HAP-1 (cell line): ENCODE data around the gene TIGD1.
"Not testable (repeated sequence)": the region's sequence is repeated elsewhere in the genome, so short reads cannot be mapped to it uniquely, and the experiment has no call there.

Experiments
- DNase-seq, 2 experiments: peaks; one replicate each; pipeline ENCODE4 v3.0.0-alpha.2; 2016 to 2020; ENCODE audit warnings: low spot score in 2 of 2
- H3K27me3 ChIP-seq: fragments of 250-450 bp; sonication (Bioruptor Pico); 2 replicates; pipeline ENCODE4 v1.5.1; 2020; ENCODE audit warnings: low read depth, mild to moderate bottlenecking, moderate library complexity
- H3K36me3 ChIP-seq: fragments of 250-450 bp; sonication (Bioruptor Pico); replicated peaks from 2 replicates; pipeline ENCODE4 v1.5.1; 2020; ENCODE audit warnings: mild to moderate bottlenecking
- H3K4me1 ChIP-seq: fragments of 250-450 bp; sonication (Bioruptor Pico); 2 replicates; pipeline ENCODE4 v1.5.1; 2020; ENCODE audit warnings: mild to moderate bottlenecking
- H3K4me3 ChIP-seq: fragments of 250-450 bp; sonication (Bioruptor Pico); 2 replicates; pipeline ENCODE4 v1.5.1; 2020; ENCODE audit warnings: mild to moderate bottlenecking, moderate library complexity
- H3K9me3 ChIP-seq: fragments of 250-450 bp; sonication (Bioruptor Pico); 2 replicates; pipeline ENCODE4 v1.5.1; 2020; ENCODE audit warnings: mild to moderate bottlenecking, moderate library complexity
- in situ Hi-C: fragments of 300-500 bp; cut with MboI; formaldehyde crosslinking; loops from 3 replicates; pipeline ENCODE4 v1.14.3; 2020; ENCODE audit warnings: low sequenced_read_pairs, inconsistent platforms, mixed read lengths

TIGD1 gene

GRCh38 chr2:232577841-232578240 lies 27.5 kb upstream of the TIGD1 start:
- peaks cover 25% of the 10 kb centered on the region for H3K36me3 ChIP-seq
- in situ Hi-C loops, result no loop called here
- DNase-seq, result no peak

DNA sequence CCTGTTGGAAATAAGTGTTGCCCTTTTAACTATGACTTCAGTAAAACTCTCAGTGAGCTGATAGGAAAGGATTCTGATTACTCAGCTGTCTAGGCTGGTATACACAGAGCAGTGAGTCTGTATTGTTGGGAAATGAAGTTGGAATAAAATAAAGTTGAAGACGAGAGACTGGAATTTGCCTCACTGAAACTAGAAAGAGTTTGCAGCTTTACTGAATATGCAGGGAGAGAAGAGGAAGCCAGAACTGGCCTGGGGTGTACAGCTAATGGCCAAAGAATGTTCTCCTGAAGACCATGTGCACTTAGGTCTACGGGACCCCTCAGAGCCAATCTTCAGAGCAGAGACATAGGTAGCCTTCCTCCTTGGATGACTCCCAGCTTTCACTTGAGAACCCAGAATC lies 26.6 kb upstream of the TIGD1 start:
- Histone ChIP-seq H3K9me3 (no peaks in the 10 kb centered on the region), H3K4me1 (no peaks in the 10 kb centered on the region; the same call in 1 of the 2 replicates), H3K27me3 (no peaks in the 10 kb centered on the region), H3K36me3 (peaks cover 28% of the 10 kb centered on the region), H3K4me3 (no peak overlapping the region)
- no peak for DNase-seq
- in situ Hi-C loops, result no loop called here

More at GRCh38 chr2:232577841-232578240, 27.5 kb upstream of the TIGD1 start:
- H3K4me1 ChIP-seq, result no peaks in the 10 kb centered on the region; the same call in 1 of the 2 replicates
- no peaks in the 10 kb centered on the region for H3K27me3 ChIP-seq
- H3K9me3 ChIP-seq, result no peaks in the 10 kb centered on the region
- no peak overlapping the region for H3K4me3 ChIP-seq

DNA sequence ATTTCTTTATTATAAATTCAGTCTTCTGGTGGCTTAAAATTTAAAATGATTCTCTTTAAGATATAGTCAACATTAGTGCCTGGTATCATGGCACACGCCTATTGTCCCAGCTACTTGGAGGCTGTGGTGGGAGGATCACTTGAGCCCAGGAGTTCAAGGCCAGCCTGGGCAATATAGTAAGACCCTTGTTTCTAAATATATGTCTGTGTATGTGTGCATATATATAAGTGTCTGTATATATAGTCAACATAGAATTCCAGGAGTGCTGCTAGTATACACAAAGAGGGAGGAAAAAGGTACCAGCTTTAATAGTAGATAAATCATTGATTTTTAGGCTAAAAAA lies 25.0 kb upstream of the TIGD1 start:
- DNase-seq, result no peak
- Histone ChIP-seq H3K4me3 (no peak overlapping the region), H3K27me3 (no peaks in the 10 kb centered on the region), H3K36me3 (peaks cover 23% of the 10 kb centered on the region), H3K4me1 (no peaks in the 10 kb centered on the region; the same call in 1 of the 2 replicates), H3K9me3 (no peaks in the 10 kb centered on the region)
- in situ Hi-C loops, result no loop called here

GRCh38 chr2:232574674-232575403 lies 24.5 kb upstream of the TIGD1 start:
- Histone ChIP-seq H3K9me3 (no peaks in the 10 kb centered on the region), H3K27me3 (no peaks in the 10 kb centered on the region), H3K4me1 (no peaks in the 10 kb centered on the region; the same call in 1 of the 2 replicates), H3K36me3 (peaks cover 28% of the 10 kb centered on the region), H3K4me3 (no peak overlapping the region)
- in situ Hi-C loops, result no loop called here
- DNase-seq, result no peak

GRCh38 chr2:232573771-232574435 lies 23.5 kb upstream of the TIGD1 start:
- in situ Hi-C loops, result no loop called here
- Histone ChIP-seq H3K9me3 (no peaks in the 10 kb centered on the region), H3K4me3 (no peak overlapping the region), H3K36me3 (peaks cover 35% of the 10 kb centered on the region), H3K27me3 (no peaks in the 10 kb centered on the region), H3K4me1 (no peaks in the 10 kb centered on the region; the same call in 1 of the 2 replicates)
- no peak for DNase-seq

- Histone ChIP-seq H3K36me3 (peaks cover 44% of the 10 kb centered on the region), H3K27me3 (no peaks in the 10 kb centered on the region), H3K9me3 (no peaks in the 10 kb centered on the region), H3K4me3 (no peak overlapping the region), H3K4me1 (no peaks in the 10 kb centered on the region; the same call in 1 of the 2 replicates)
- in situ Hi-C loops, result no loop called here
- no peak for DNase-seq
Measured at GRCh38 chr2:232573042-232573441, 22.7 kb upstream of the TIGD1 start.

DNA sequence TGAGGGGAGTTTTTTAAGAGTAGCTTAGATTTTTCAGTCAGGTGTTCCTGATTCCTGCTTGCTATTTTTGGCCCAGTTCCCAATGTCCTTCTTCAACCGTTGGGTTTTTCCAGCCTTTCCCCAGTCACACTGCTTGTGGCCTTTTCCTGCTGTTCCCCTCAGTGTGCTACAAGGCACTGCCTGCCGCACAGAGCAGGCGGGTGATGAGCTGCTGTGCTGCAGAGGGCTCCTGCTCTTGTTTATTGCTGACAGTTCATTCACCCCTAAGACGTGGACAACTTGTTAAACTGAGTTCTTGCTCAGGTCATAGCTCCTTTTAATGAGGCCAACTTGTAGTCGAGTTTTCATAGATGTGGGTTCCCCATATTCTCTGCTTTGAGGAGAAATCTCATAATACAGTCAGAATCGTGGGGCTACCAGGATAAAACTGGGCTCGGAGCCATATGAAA lies 20.7 kb upstream of the TIGD1 start:
- Histone ChIP-seq H3K27me3 (no peaks in the 10 kb centered on the region), H3K36me3 (peaks cover 60% of the 10 kb centered on the region), H3K9me3 (no peaks in the 10 kb centered on the region), H3K4me3 (no peak overlapping the region), H3K4me1 (no peaks in the 10 kb centered on the region; the same call in 1 of the 2 replicates)
- in situ Hi-C loops, result no loop called here
- no peak for DNase-seq

DNA sequence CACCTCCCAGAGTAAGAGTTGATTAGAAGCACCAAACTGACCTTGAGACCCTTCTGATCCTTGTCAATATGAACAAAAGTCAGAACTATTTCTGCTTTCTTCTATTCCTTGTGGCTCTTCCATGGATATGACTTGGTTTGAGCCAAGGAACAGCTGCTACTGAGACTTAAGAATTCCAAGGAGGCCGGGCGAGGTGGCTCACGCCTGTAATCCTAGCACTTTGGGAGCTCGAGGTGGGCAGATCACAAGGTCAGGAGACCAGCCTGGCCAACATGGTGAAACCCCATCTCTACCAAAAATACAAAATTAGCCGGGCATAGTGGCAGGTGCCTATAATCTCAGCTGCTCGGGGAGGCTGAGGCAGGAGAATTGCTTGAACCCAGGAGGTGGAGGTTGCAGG lies 20.1 kb upstream of the TIGD1 start:
- H3K4me3 ChIP-seq, H3K9me3 ChIP-seq, in situ Hi-C loops, H3K27me3 ChIP-seq, DNase-seq, H3K4me1 ChIP-seq: not testable (repeated sequence)
- peaks cover 64% of the 10 kb centered on the region for H3K36me3 ChIP-seq

DNA sequence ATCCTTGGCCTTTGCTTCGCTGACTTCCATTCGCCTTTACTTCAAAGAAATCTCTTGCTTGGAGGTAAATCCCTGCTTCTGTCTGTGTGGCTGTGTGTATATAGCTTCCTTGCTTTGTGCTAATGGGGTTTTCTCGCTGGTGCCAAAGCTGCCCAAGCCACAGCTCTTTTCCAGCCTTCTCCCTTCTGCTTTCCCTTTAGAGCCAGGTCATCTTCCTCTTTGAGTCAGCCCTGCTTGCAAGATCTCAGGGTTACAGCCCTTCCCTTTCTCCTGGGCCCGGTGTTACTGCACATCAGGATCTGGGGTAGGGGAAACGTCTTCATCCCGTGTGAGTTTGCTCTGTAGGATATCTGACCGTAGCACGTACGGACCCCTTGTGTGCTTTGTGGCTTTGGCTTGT lies 19.2 kb upstream of the TIGD1 start:
- Histone ChIP-seq H3K27me3 (no peaks in the 10 kb centered on the region), H3K4me1 (no peaks in the 10 kb centered on the region), H3K36me3 (peaks cover 71% of the 10 kb centered on the region), H3K4me3 (no peak overlapping the region), H3K9me3 (no peaks in the 10 kb centered on the region)
- no peak for DNase-seq
- in situ Hi-C loops, result no loop called here

GRCh38 chr2:232568161-232568560 lies 17.8 kb upstream of the TIGD1 start:
- no peak overlapping the region for H3K4me3 ChIP-seq
- peaks cover 77% of the 10 kb centered on the region for H3K36me3 ChIP-seq
- DNase-seq, result no peak
- in situ Hi-C loops, result no loop called here
- no peaks in the 10 kb centered on the region for H3K9me3 ChIP-seq
- no peaks in the 10 kb centered on the region for H3K27me3 ChIP-seq
- no peaks in the 10 kb centered on the region for H3K4me1 ChIP-seq

DNA sequence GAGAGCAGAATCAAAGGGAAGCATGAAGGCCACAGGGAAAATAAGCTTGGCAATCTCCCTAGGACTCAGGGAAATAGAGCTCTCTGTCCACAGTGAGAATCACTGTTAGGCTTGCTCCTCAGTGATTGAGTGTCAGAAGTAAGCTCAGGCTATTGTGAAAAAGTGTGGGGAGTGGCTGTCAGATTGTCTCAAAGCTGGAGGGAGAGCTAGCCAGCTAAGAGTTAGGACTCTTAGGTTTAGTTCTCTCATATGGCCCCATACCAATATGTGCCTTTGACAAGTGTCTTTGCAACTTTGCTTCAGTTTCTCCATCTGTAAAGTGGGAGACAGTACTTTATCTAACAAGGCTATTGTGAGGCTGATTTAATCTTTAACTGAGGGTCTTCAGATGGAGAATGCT lies 17.4 kb upstream of the TIGD1 start:
- Histone ChIP-seq H3K27me3 (no peaks in the 10 kb centered on the region), H3K4me1 (no peaks in the 10 kb centered on the region), H3K36me3 (peaks cover 73% of the 10 kb centered on the region), H3K4me3 (no peak overlapping the region), H3K9me3 (no peaks in the 10 kb centered on the region)
- in situ Hi-C loops, result no loop called here
- no peak for DNase-seq

- no peak for DNase-seq
- in situ Hi-C loops, result no loop called here
- Histone ChIP-seq H3K9me3 (no peaks in the 10 kb centered on the region), H3K4me3 (no peak overlapping the region), H3K27me3 (no peaks in the 10 kb centered on the region), H3K4me1 (no peaks in the 10 kb centered on the region), H3K36me3 (peaks cover 65% of the 10 kb centered on the region)
Measured at GRCh38 chr2:232563580-232563979, 13.2 kb upstream of the TIGD1 start.

DNA sequence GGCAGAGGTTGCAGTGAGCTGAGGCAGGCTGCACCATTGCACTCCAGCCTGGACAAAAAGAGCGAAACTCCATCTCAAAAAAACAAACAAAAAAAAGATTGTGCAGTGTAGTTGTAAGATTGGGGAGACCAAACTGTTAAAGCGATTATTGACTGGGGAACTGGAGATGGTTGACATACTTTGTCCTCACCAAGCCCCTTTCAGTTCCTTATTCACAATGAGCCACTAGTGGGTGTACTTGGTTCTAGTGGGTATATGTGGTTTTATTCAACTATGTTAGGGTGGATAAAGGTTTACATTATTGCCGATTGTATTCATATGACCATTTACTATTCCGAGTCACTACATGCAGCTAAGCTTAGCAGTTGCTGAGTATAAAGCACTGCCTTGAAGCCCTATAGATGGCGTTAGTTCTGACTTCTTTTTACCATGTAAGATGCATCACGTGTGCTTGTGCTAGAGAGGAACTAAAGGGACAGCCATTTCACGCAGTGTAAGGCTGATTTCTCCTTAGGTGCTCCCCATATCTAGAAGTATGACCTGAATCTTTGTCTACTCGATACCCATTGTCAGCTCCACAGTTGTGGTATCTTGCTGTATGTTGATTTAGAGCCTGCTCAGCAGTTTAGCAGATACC lies 12.3 kb upstream of the TIGD1 start:
- Histone ChIP-seq H3K9me3 (no peaks in the 10 kb centered on the region), H3K4me3 (no peak overlapping the region), H3K36me3 (peaks cover 62% of the 10 kb centered on the region), H3K4me1 (no peaks in the 10 kb centered on the region), H3K27me3 (no peaks in the 10 kb centered on the region)
- in situ Hi-C loops, result no loop called here
- no peak for DNase-seq

GRCh38 chr2:232556426-232556825 lies 6.1 kb upstream of the TIGD1 start:
- Histone ChIP-seq H3K27me3 (no peaks in the 10 kb centered on the region), H3K36me3 (peaks cover 32% of the 10 kb centered on the region), H3K9me3 (no peaks in the 10 kb centered on the region), H3K4me3 (no peak overlapping the region), H3K4me1 (peaks cover 5% of the 10 kb centered on the region)
- no peak for DNase-seq
- in situ Hi-C loops, result no loop called here
